Hepatocyte (in vitro differentiated cells): ENCODE measurements around the gene AZIN2.

Source experiments
- EZH2 ChIP-seq: fragments of 200-600 bp; sonication (generic); IDR thresholded peaks from 2 replicates; pipeline ENCODE4 v1.6.1; 2016; ENCODE audit warnings: antibody characterized with exemption, mild to moderate bottlenecking, borderline replicate concordance
- EZH2phosphoT487 ChIP-seq: fragments of 200-600 bp; sonication (generic); IDR thresholded peaks from one replicate; pipeline ENCODE4 v1.6.1; 2018; ENCODE audit warnings: antibody characterized with exemption, mild to moderate bottlenecking, low read depth, moderate library complexity; ENCODE audit not compliant: unreplicated experiment, severe bottlenecking
- TF ChIP-seq, protein P1 (sequence below): fragments of 200-600 bp; sonication (generic); IDR thresholded peaks from 2 replicates; pipeline ENCODE4 v1.5.1; 2016; ENCODE audit warnings: antibody characterized with exemption, mild to moderate bottlenecking; ENCODE audit not compliant: poor library complexity

DNA sequence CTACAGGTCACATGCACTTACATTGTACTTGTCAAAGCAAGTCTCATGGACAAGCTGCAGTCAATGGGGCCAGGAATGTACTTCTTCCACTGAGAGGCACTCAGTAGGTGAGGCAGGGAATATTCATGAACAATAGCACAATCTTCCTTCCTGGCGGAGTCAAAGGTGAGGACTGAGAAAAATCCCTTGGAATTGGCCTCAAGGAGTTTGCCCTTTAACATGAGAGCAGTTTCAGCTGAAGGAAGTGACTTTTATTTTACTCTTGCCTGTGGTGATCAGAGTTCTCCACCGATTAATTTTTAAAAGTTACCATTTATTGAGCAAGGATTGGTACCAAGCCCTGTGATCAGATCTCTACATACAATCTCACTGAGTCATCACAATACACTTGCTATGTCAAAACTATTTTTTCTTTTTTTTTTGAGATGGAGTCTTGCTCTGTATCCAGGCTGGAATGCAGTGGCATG is 33.1 kb upstream of the AZIN2 start:
- TF ChIP-seq, protein P1, sequence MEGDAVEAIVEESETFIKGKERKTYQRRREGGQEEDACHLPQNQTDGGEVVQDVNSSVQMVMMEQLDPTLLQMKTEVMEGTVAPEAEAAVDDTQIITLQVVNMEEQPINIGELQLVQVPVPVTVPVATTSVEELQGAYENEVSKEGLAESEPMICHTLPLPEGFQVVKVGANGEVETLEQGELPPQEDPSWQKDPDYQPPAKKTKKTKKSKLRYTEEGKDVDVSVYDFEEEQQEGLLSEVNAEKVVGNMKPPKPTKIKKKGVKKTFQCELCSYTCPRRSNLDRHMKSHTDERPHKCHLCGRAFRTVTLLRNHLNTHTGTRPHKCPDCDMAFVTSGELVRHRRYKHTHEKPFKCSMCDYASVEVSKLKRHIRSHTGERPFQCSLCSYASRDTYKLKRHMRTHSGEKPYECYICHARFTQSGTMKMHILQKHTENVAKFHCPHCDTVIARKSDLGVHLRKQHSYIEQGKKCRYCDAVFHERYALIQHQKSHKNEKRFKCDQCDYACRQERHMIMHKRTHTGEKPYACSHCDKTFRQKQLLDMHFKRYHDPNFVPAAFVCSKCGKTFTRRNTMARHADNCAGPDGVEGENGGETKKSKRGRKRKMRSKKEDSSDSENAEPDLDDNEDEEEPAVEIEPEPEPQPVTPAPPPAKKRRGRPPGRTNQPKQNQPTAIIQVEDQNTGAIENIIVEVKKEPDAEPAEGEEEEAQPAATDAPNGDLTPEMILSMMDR, result no peak
- TF ChIP-seq EZH2 (no peak), EZH2phosphoT487 (no peak)
